ENCODE data around the gene ACTN1. TPM values are rescaled to one million over a fixed set of nuclear protein-coding genes. Genes with fewer than 3 reads are reported as not detected.

The ACTN1 gene
- total and polyA plus RNA-seq, 10 of the 15 experiments (the other 5 are each of a cell fraction or from before 2014, with no cell fraction given): 0.14 to 39.4 (median 2.6) TPM

- TF ChIP-seq, protein P1, sequence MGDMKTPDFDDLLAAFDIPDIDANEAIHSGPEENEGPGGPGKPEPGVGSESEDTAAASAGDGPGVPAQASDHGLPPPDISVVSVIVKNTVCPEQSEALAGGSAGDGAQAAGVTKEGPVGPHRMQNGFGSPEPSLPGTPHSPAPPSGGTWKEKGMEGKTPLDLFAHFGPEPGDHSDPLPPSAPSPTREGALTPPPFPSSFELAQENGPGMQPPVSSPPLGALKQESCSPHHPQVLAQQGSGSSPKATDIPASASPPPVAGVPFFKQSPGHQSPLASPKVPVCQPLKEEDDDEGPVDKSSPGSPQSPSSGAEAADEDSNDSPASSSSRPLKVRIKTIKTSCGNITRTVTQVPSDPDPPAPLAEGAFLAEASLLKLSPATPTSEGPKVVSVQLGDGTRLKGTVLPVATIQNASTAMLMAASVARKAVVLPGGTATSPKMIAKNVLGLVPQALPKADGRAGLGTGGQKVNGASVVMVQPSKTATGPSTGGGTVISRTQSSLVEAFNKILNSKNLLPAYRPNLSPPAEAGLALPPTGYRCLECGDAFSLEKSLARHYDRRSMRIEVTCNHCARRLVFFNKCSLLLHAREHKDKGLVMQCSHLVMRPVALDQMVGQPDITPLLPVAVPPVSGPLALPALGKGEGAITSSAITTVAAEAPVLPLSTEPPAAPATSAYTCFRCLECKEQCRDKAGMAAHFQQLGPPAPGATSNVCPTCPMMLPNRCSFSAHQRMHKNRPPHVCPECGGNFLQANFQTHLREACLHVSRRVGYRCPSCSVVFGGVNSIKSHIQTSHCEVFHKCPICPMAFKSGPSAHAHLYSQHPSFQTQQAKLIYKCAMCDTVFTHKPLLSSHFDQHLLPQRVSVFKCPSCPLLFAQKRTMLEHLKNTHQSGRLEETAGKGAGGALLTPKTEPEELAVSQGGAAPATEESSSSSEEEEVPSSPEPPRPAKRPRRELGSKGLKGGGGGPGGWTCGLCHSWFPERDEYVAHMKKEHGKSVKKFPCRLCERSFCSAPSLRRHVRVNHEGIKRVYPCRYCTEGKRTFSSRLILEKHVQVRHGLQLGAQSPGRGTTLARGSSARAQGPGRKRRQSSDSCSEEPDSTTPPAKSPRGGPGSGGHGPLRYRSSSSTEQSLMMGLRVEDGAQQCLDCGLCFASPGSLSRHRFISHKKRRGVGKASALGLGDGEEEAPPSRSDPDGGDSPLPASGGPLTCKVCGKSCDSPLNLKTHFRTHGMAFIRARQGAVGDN (IDR thresholded peaks at IDR 0.05): peak; percentile 62; the same call in 1 of the 2 replicates
- TF ChIP-seq, protein P2, sequence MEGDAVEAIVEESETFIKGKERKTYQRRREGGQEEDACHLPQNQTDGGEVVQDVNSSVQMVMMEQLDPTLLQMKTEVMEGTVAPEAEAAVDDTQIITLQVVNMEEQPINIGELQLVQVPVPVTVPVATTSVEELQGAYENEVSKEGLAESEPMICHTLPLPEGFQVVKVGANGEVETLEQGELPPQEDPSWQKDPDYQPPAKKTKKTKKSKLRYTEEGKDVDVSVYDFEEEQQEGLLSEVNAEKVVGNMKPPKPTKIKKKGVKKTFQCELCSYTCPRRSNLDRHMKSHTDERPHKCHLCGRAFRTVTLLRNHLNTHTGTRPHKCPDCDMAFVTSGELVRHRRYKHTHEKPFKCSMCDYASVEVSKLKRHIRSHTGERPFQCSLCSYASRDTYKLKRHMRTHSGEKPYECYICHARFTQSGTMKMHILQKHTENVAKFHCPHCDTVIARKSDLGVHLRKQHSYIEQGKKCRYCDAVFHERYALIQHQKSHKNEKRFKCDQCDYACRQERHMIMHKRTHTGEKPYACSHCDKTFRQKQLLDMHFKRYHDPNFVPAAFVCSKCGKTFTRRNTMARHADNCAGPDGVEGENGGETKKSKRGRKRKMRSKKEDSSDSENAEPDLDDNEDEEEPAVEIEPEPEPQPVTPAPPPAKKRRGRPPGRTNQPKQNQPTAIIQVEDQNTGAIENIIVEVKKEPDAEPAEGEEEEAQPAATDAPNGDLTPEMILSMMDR (IDR thresholded peaks at IDR 0.05 in 2 of 3, conservative IDR thresholded peaks at IDR 0.05 in 1 of 3; ENCODE audit: control insufficient read depth in 2 of 3, extremely low read depth in 1 of 3, insufficient read depth in 1 of 3, low read depth in 3 of 3, low read length in 3 of 3): peak; percentile 90 to 93 (median 90)
- peak; percentile 64; the same call in 1 of the 2 replicates for TF ChIP-seq RAD21 (IDR thresholded peaks at IDR 0.05; ENCODE audit: insufficient read depth, low read depth, low read length)
- TF ChIP-seq NR2F1 (conservative IDR thresholded peaks at IDR 0.05): peak; percentile 50; the same call in 1 of the 2 replicates
- TF ChIP-seq, protein P3, sequence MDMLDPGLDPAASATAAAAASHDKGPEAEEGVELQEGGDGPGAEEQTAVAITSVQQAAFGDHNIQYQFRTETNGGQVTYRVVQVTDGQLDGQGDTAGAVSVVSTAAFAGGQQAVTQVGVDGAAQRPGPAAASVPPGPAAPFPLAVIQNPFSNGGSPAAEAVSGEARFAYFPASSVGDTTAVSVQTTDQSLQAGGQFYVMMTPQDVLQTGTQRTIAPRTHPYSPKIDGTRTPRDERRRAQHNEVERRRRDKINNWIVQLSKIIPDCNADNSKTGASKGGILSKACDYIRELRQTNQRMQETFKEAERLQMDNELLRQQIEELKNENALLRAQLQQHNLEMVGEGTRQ (IDR thresholded peaks at IDR 0.05; ENCODE audit: borderline replicate concordance, low read depth, low read length): no peak
- TF ChIP-seq YY1 (IDR thresholded peaks at IDR 0.05; ENCODE audit: low read depth, low read length): peak; percentile 74
- TF ChIP-seq SRF (IDR thresholded peaks at IDR 0.05; ENCODE audit: low read depth in 2 of 2, low read length in 2 of 2): 0 out of 4 replicates have a peak, but pooled peaks of 1 of the 2 experiments have one; percentile 29
- TF ChIP-seq BHLHE40 (IDR thresholded peaks at IDR 0.05; ENCODE audit: borderline replicate concordance in 1 of 2, low read depth in 2 of 2, low read length in 1 of 2): peak; percentile 10 to 43; a peak in 2 of 4 replicates
- no peak for TF ChIP-seq POLR2AphosphoS5 (IDR thresholded peaks at IDR 0.05; ENCODE audit: low read length)
- peak; percentile 91 for TF ChIP-seq ZBTB40 (IDR thresholded peaks at IDR 0.05; ENCODE audit: borderline replicate concordance)
- TF ChIP-seq RELB (IDR thresholded peaks at IDR 0.05; ENCODE audit: low read depth): 0 out of 2 replicates have a peak, but pooled peaks have one; percentile 41
These were observed 154.4 kb downstream of the ACTN1 start (continued) for GRCh38 chr14:68824517-68825347.

All from GM12878 (cell line).